B cell (primary cell): ENCODE data around the gene DCAF15. TPM values are rescaled to one million over a fixed set of nuclear protein-coding genes. Genes with fewer than 3 reads are reported as not detected.

Experiments used
- ATAC-seq: fragments of 200-7000 bp; cut with Tn5 transposase; one replicate; pipeline ENCODE4 v1.10.0; 2021; ENCODE audit warnings: low read depth, mild to moderate bottlenecking, moderate number of reproducible peaks, moderate library complexity
- CTCF ChIA-PET: fragments of 350-600 bp; sonication (Branson Sonifier 250); formaldehyde crosslinking; loops from one replicate; lab custom pipeline; 2021; ENCODE audit warnings: antibody characterized with exemption, inconsistent platforms; lab: Charles Lee
- POLR2A ChIA-PET: fragments of 350-600 bp; sonication (Branson Sonifier 250); formaldehyde crosslinking; loops from one replicate; lab custom pipeline; 2021; ENCODE audit warnings: antibody characterized with exemption; lab: Charles Lee
- DNase-seq: peaks from one replicate; pipeline ENCODE4 v3.0.0; 2013
- H2AFZ ChIP-seq: 2 replicates; pipeline ENCODE4 v1.6.1; 2012; ENCODE audit warnings: mild to moderate bottlenecking, low read depth, low read length; ENCODE audit not compliant: insufficient read depth, poor library complexity, severe bottlenecking
- H3K27ac ChIP-seq, 2 donors: 1 replicate in 1 of 2; 2 replicates in 1 of 2; pipeline ENCODE4 v1.5.1; 2012 to 2013; ENCODE audit warnings: low read length in 2 of 2, mild to moderate bottlenecking in 2 of 2, moderate library complexity in 1 of 2
- H3K27me3 ChIP-seq, 4 experiments: fragments of 200-600 bp in 1 of 4; sonication (generic) in 1 of 4; replicated peaks in 1 of 4; 1 replicate in 2 of 4; 2 replicates in 2 of 4; pipeline versions ENCODE4 v1.6.1 to v1.7.0; 2013 to 2016; ENCODE audit warnings: low read length in 3 of 4, mild to moderate bottlenecking in 2 of 4, mixed read lengths in 1 of 4, moderate library complexity in 1 of 4; ENCODE audit not compliant: insufficient read depth in 4 of 4, control insufficient read depth in 3 of 4; ENCODE audit errors: control extremely low read depth in 1 of 4
- H3K36me3 ChIP-seq, 2 experiments: replicated peaks in 1 of 2; 1 replicate in 1 of 2; 2 replicates in 1 of 2; pipeline versions ENCODE4 v1.6.1 to v1.7.1; 2013; ENCODE audit warnings: low read length in 1 of 2; ENCODE audit not compliant: insufficient read depth in 2 of 2, control insufficient read depth in 1 of 2; ENCODE audit errors: control extremely low read depth in 1 of 2, extremely low read depth in 1 of 2
- H3K4me1 ChIP-seq, 2 donors: fragments of 200-600 bp in 1 of 2; sonication (generic) in 1 of 2; 1 replicate in 1 of 2; 2 replicates in 1 of 2; pipeline versions ENCODE4 v1.5.1 to v1.6.1; 2013 to 2017; ENCODE audit warnings: low read length in 2 of 2; ENCODE audit not compliant: control insufficient read depth in 2 of 2, insufficient read depth in 2 of 2
- H3K4me2 ChIP-seq: replicated peaks from 2 replicates; pipeline ENCODE3; 2012; ENCODE audit warnings: mild to moderate bottlenecking, low read depth, low read length; ENCODE audit not compliant: poor library complexity, severe bottlenecking
- H3K4me3 ChIP-seq, 5 experiments: fragments of 200-600 bp in 1 of 5; sonication (generic) in 1 of 5; 1 replicate in 3 of 5; 2 replicates in 2 of 5; pipeline versions ENCODE4 v1.5.1 to v1.7.0; 2011 to 2016; ENCODE audit warnings: low read length in 4 of 5, mild to moderate bottlenecking in 4 of 5, low read depth in 2 of 5, control low read depth in 1 of 5, moderate library complexity in 1 of 5; ENCODE audit not compliant: insufficient read depth in 1 of 5; ENCODE audit errors: control extremely low read depth in 1 of 5, extremely low read depth in 1 of 5
- H3K79me2 ChIP-seq: fragments of 200-600 bp; sonication (generic); one replicate; pipeline ENCODE4 v1.6.0; 2016; ENCODE audit warnings: low read length; ENCODE audit not compliant: control insufficient read depth, insufficient read depth
- H3K9ac ChIP-seq: fragments of 200-600 bp; sonication (generic); 2 replicates; pipeline ENCODE4 v1.6.1; 2017; ENCODE audit warnings: mild to moderate bottlenecking, low read length, moderate library complexity
- H3K9me3 ChIP-seq, 3 donors: one replicate each; pipeline versions ENCODE4 v1.6.1 to v1.7.1; 2013; ENCODE audit warnings: low read length in 2 of 3; ENCODE audit not compliant: control insufficient read depth in 2 of 3, insufficient read depth in 1 of 3; ENCODE audit errors: control extremely low read depth in 1 of 3
- H4K20me1 ChIP-seq: 2 replicates; pipeline ENCODE4 v1.6.0; 2012; ENCODE audit warnings: mild to moderate bottlenecking, low read length; ENCODE audit not compliant: insufficient read depth, control insufficient read depth, poor library complexity, severe bottlenecking
- H3K27ac Mint-ChIP-seq: one replicate; pipeline ENCODE4 v1.8.0; 2021; ENCODE audit warnings: mixed read lengths
- H3K27me3 Mint-ChIP-seq: one replicate; pipeline ENCODE4 v1.8.0; 2021; ENCODE audit warnings: mixed read lengths
- H3K4me1 Mint-ChIP-seq: one replicate; pipeline ENCODE4 v1.8.0; 2021; ENCODE audit warnings: mixed read lengths
- H3K4me3 Mint-ChIP-seq: one replicate; pipeline ENCODE4 v1.8.0; 2021; ENCODE audit warnings: mixed read lengths
- H3K9me3 Mint-ChIP-seq: one replicate; pipeline ENCODE4 v1.8.0; 2022; ENCODE audit warnings: mixed read lengths; ENCODE audit not compliant: insufficient read depth
- CTCF ChIP-seq: fragments of 200-600 bp; IDR thresholded peaks from one replicate; pipeline ENCODE4 v1.8.0; 2022; ENCODE audit warnings: antibody characterized with exemption, mild to moderate bottlenecking
- EZH2 ChIP-seq: IDR thresholded peaks from 2 replicates; pipeline ENCODE4 v1.6.1; 2012; ENCODE audit warnings: borderline replicate concordance, low read depth, mild to moderate bottlenecking, moderate library complexity, low read length; ENCODE audit not compliant: insufficient read depth, poor library complexity, severe bottlenecking
- WGBS: methylation state at CpG from one replicate; pipeline ENCODE4 v1.1.5; 2013; ENCODE audit warnings: missing lambda C conversion rate; ENCODE audit not compliant: insufficient coverage; 5-methylcytosine and 5-hydroxymethylcytosine counted together
- intact Hi-C: fragments of 100-400 bp; cut with micrococcal nuclease; formaldehyde crosslinking; loops from one replicate; pipeline ENCODE4 v1.10.0; 2022
- polyA plus RNA-seq: library from polyadenylated mRNA; depleted of rRNA; stranded (reverse); fragments of >200 nt; gene quantifications from 2 replicates; pipeline ENCODE4 v1.2.3, GENCODE V29; 2012
- total RNA-seq, 2 donors: library from RNA; stranded (reverse); fragments of 120-200 nt in 1 of 2; gene quantifications; 1 replicate in 1 of 2; 2 replicates in 1 of 2; pipeline versions ENCODE4 v1.2.3 to v1.2.4, GENCODE V29; 2013 to 2022

DCAF15 gene
- total and polyA plus RNA-seq, 2 donors (not counting 1 experiment from before 2014, with no cell fraction given), result 116 to 157 TPM

- Mint-ChIP-seq H3K27ac (no peak overlapping the region), H3K4me3 (no peak overlapping the region), H3K27me3 (no peaks in the 10 kb centered on the region), H3K4me1 (peaks cover 24% of the 10 kb centered on the region), H3K9me3 (no peaks in the 10 kb centered on the region)
- no peak overlapping the region for H3K4me2 ChIP-seq
- no peak for TF ChIP-seq CTCF
- no peak for TF ChIP-seq EZH2
- ChIA-PET POLR2A (interaction anchor here (0.6 kb wide), 1 partner anchor 87 kb away, joined by 12 read pairs; no protein-coding TSS in a partner anchor), CTCF (no interaction called here)
- no peak overlapping the region for H2AFZ ChIP-seq
- intact Hi-C loops, result no loop called here
- no peak overlapping the region for H3K4me3 ChIP-seq
- H3K79me2 ChIP-seq, result peaks cover 96% of the 10 kb centered on the region
- H3K27me3 ChIP-seq, result no peaks in the 10 kb centered on the region
- H3K4me1 ChIP-seq, result peaks cover 20 to 22% of the 10 kb centered on the region in 2 donors
- H3K27ac ChIP-seq, result no peak overlapping the region
- peaks cover 0 to 6% (median 4%) of the 10 kb centered on the region in 3 donors for H3K9me3 ChIP-seq
- H4K20me1 ChIP-seq, result peaks cover 18% of the 10 kb centered on the region
- ATAC-seq (no peak), DNase-seq (no peak)
- H3K36me3 ChIP-seq, result peaks cover 0 to 44% of the 10 kb centered on the region in 2 experiments
- H3K9ac ChIP-seq, result no peak overlapping the region
- WGBS, result 97% methylated on average over 22 of the region's 22 CpGs
Observed at GRCh38 chr19:13996928-13997630, 44.8 kb downstream of the DCAF15 start.

- H3K27ac Mint-ChIP-seq, result no peak overlapping the region
- no peak for ATAC-seq
- POLR2A ChIA-PET, result interaction anchor here (0.6 kb wide), 1 partner anchor 87 kb away, joined by 12 read pairs; no protein-coding TSS in a partner anchor
- H3K9ac ChIP-seq, result no peak overlapping the region
- intact Hi-C loops, result no loop called here
- no peak overlapping the region for H3K27ac ChIP-seq
- peaks cover 14% of the 10 kb centered on the region for H4K20me1 ChIP-seq
- CTCF ChIA-PET, result interaction anchor here (1.3 kb wide), 1 partner anchor 10 kb away, joined by 4 read pairs; no protein-coding TSS in a partner anchor
- DNase-seq, result no peak
- H3K27me3 ChIP-seq, result no peaks in the 10 kb centered on the region
- H3K9me3 ChIP-seq, result peaks cover 0 to 6% (median 4%) of the 10 kb centered on the region in 3 donors
- H3K36me3 ChIP-seq, result peaks cover 0 to 39% of the 10 kb centered on the region in 2 experiments
- H3K9me3 Mint-ChIP-seq, result no peaks in the 10 kb centered on the region
- 95% methylated on average over 5 of the region's 6 CpGs for WGBS
- no peaks in the 10 kb centered on the region for H3K27me3 Mint-ChIP-seq
- no peak overlapping the region for H3K4me3 Mint-ChIP-seq
- H3K4me1 ChIP-seq, result peaks cover 25 to 27% of the 10 kb centered on the region in 2 donors
- no peak overlapping the region for H2AFZ ChIP-seq
- no peak overlapping the region for H3K4me3 ChIP-seq
- H3K79me2 ChIP-seq, result peaks cover 93% of the 10 kb centered on the region
- H3K4me2 ChIP-seq, result no peak overlapping the region
- H3K4me1 Mint-ChIP-seq, result peaks cover 27% of the 10 kb centered on the region
- TF ChIP-seq CTCF (no peak), EZH2 (no peak)
Observed at GRCh38 chr19:13997631-13997962, 45.3 kb downstream of the DCAF15 start.
